ENCODE data around the gene GRIA2.

Gene GRIA2

DNA sequence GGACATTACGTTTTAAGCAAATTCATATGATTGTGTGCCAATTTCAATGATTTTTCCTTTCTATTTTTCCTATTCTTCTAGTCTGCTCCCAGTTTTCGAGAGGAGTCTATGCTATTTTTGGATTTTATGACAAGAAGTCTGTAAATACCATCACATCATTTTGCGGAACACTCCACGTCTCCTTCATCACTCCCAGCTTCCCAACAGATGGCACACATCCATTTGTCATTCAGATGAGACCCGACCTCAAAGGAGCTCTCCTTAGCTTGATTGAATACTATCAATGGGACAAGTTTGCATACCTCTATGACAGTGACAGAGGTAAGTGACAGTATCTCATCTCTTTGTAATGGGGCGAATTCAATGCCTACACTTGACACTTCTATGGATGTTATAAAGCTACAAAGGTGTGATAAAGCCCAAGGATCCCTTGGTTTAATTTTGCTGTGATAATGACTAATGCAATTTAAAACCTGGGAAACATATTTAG is 83.0 kb downstream of the GRIA2 start:
- Histone ChIP-seq H3K9ac (ENCODE audit: low read depth, low read length) (no peak overlapping the region), H3K4me1 (ENCODE audit: control insufficient read depth, insufficient read depth, low read length) (no peaks in the 10 kb centered on the region), H3K36me3 (ENCODE audit: control insufficient read depth, insufficient read depth, low read length) (no peaks in the 10 kb centered on the region), H3K9me3 (ENCODE audit: control insufficient read depth, insufficient read depth, low read length) (no peaks in the 10 kb centered on the region), H3K4me3 (ENCODE audit: low read depth, low read length) (no peak overlapping the region), H3K27me3 (ENCODE audit: control insufficient read depth, insufficient read depth, low read length) (no peaks in the 10 kb centered on the region)

DNA sequence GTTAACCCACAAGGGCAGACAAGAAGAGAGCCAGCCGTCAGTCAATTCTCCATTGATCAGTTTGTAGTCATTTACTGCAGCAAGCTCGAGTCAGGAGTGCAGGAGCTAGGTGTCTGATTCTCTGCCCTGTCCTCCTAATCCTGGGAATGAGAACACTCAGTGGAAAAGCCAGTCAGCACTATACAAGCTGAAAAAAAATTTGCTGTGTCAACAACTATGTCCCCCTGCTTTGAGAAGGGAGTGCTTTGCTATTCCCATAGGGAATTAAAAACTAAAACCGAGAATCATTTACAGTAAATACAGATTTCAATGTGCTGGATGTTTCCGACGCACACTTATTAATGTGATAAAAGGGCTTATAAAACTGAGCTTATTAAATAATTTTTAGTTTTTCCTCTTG is 84.2 kb downstream of the GRIA2 start:
- H3K4me3 ChIP-seq (ENCODE audit: low read depth, low read length) = no peak overlapping the region
- H3K27me3 ChIP-seq (ENCODE audit: control insufficient read depth, insufficient read depth, low read length) = no peaks in the 10 kb centered on the region
- no peaks in the 10 kb centered on the region for H3K4me1 ChIP-seq (ENCODE audit: control insufficient read depth, insufficient read depth, low read length)
- no peaks in the 10 kb centered on the region for H3K9me3 ChIP-seq (ENCODE audit: control insufficient read depth, insufficient read depth, low read length)
- H3K36me3 ChIP-seq (ENCODE audit: control insufficient read depth, insufficient read depth, low read length) = no peaks in the 10 kb centered on the region
- no peak overlapping the region for H3K9ac ChIP-seq (ENCODE audit: low read depth, low read length)

DNA sequence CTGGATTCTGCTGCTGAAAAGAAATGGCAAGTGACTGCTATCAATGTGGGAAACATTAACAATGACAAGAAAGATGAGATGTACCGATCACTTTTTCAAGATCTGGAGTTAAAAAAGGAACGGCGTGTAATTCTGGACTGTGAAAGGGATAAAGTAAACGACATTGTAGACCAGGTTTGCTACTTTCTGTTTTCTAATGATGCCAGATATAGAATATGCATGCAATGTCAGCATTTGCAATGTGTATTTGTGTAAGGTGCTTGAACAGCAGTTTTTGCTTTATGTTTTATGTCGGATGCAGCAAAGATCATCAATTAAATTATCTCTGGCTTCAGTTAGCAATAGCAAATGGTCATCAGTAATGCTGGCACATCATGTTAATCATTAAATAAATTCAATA is 92.2 kb downstream of the GRIA2 start:
- H3K9me3 ChIP-seq (ENCODE audit: control insufficient read depth, insufficient read depth, low read length) = no peaks in the 10 kb centered on the region
- no peaks in the 10 kb centered on the region for H3K27me3 ChIP-seq (ENCODE audit: control insufficient read depth, insufficient read depth, low read length)
- no peak overlapping the region for H3K9ac ChIP-seq (ENCODE audit: low read depth, low read length)

DNA sequence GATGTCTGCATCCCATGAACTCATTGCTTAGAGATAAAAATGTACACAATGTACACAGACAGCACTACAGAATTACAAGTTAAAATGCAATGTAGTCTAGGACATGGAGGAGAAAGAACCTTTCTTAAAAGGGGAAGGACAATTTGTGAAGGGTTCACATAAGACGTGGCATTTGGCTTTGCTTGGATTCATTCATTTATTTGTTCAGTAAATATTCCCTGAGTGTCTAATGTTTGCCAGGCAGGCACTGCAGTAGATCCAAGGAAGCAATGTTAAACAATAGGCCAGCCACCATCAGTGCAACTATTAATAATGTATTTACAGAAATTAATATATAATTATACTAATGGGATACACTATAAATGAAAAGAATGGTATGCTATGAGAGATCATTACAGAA is 94.4 kb downstream of the GRIA2 start:
- Histone ChIP-seq H3K27me3 (ENCODE audit: control insufficient read depth, insufficient read depth, low read length) (no peaks in the 10 kb centered on the region), H3K4me3 (ENCODE audit: low read depth, low read length) (no peak overlapping the region), H3K36me3 (ENCODE audit: control insufficient read depth, insufficient read depth, low read length) (no peaks in the 10 kb centered on the region), H3K4me1 (ENCODE audit: control insufficient read depth, insufficient read depth, low read length) (no peaks in the 10 kb centered on the region), H3K9ac (ENCODE audit: low read depth, low read length) (no peak overlapping the region), H3K9me3 (ENCODE audit: control insufficient read depth, insufficient read depth, low read length) (no peaks in the 10 kb centered on the region)

More for the DNA sequence above, 92.2 kb downstream of the GRIA2 start:
- Histone ChIP-seq H3K36me3 (ENCODE audit: control insufficient read depth, insufficient read depth, low read length) (no peaks in the 10 kb centered on the region), H3K4me1 (ENCODE audit: control insufficient read depth, insufficient read depth, low read length) (no peaks in the 10 kb centered on the region), H3K4me3 (ENCODE audit: low read depth, low read length) (no peak overlapping the region)

DNA sequence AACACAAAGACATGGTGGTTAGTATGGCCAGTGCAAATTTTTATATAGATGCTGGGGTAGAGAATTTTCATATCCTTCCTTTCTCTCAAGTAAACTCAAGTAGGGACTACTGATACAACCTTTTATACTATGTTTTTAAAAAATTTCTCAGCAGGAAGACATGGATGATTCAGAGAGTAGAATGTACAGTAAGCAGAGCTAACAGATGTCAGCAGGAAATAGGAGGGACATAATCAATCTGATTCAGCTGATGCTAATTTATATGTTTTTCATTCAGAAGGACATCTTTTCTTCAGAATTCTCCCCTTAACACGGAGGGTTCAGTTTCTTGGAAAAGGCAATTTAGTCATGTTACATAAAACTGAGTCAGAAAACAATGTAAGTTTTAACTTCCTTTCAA is 95.4 kb downstream of the GRIA2 start:
- H3K9me3 ChIP-seq (ENCODE audit: control insufficient read depth, insufficient read depth, low read length) = no peaks in the 10 kb centered on the region
- no peak overlapping the region for H3K9ac ChIP-seq (ENCODE audit: low read depth, low read length)
- no peaks in the 10 kb centered on the region for H3K27me3 ChIP-seq (ENCODE audit: control insufficient read depth, insufficient read depth, low read length)
- H3K4me1 ChIP-seq (ENCODE audit: control insufficient read depth, insufficient read depth, low read length) = no peaks in the 10 kb centered on the region
- H3K36me3 ChIP-seq (ENCODE audit: control insufficient read depth, insufficient read depth, low read length) = no peaks in the 10 kb centered on the region
- no peak overlapping the region for H3K4me3 ChIP-seq (ENCODE audit: low read depth, low read length)

DNA sequence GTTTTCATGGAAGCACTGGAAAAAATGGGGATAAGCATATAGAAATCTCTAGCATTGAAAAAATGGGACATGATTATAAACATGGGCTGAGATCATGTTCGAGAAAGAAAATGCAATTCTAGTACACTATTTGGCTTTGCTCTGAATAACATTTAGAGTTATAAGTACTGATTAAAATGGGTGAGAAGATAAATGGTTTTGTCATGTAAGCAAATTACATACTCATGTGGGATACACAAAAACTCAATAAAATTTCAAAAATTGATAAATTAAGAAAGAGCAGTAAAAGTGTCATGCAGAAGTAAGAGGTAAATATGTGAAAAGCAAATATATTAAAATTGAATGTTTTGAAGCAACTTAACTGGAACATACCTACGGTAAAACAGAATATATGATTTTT is 99.6 kb downstream of the GRIA2 start:
- no peaks in the 10 kb centered on the region for H3K36me3 ChIP-seq (ENCODE audit: control insufficient read depth, insufficient read depth, low read length)
- no peaks in the 10 kb centered on the region for H3K9me3 ChIP-seq (ENCODE audit: control insufficient read depth, insufficient read depth, low read length)
- H3K27me3 ChIP-seq (ENCODE audit: control insufficient read depth, insufficient read depth, low read length) = no peaks in the 10 kb centered on the region
- H3K9ac ChIP-seq (ENCODE audit: low read depth, low read length) = no peak overlapping the region
- no peak overlapping the region for H3K4me3 ChIP-seq (ENCODE audit: low read depth, low read length)
- no peaks in the 10 kb centered on the region for H3K4me1 ChIP-seq (ENCODE audit: control insufficient read depth, insufficient read depth, low read length)

DNA sequence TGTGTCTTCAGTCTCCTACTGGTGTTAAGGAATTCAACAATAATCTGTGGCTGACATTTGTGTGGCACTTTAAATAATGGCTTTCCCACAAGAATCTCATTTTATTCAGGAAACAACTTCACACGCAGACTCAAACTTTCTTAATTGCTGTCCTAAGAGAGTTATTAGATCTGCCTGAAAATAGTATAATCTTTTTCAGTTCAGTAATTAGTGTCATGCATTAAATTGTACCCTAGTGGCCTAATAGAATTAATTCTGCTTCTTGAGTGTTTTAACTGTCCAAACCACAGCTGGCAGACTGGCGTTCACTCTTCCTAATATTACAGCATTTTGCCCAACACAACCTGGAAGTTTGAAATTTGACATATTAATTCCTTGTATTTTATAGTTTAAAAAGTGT is 107.1 kb downstream of the GRIA2 start:
- no peaks in the 10 kb centered on the region for H3K9me3 ChIP-seq (ENCODE audit: control insufficient read depth, insufficient read depth, low read length)
- no peaks in the 10 kb centered on the region for H3K27me3 ChIP-seq (ENCODE audit: control insufficient read depth, insufficient read depth, low read length)
- no peak overlapping the region for H3K9ac ChIP-seq (ENCODE audit: low read depth, low read length)
- H3K36me3 ChIP-seq (ENCODE audit: control insufficient read depth, insufficient read depth, low read length) = no peaks in the 10 kb centered on the region
- H3K4me1 ChIP-seq (ENCODE audit: control insufficient read depth, insufficient read depth, low read length) = no peaks in the 10 kb centered on the region
- H3K4me3 ChIP-seq (ENCODE audit: low read depth, low read length) = no peak overlapping the region

DNA sequence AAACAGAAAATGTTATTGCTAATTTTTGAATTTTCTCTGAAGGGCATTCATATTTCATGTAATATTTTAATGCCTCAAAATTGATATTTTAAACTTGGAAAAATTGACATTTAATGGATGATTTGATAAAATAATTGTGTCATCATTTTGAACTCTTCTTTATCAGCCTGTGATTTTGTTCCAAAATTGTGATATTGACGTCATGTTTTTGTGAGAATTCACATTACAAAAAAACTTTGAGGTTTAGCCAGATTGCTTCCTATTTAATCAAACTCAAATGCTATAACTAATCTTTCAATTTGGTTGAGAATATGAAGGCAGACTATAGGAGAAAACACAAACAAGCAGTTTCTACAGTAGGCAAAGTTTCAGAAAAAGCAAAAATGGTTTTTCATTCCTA is 137.4 kb downstream of the GRIA2 start:
- Histone ChIP-seq H3K27me3 (ENCODE audit: control insufficient read depth, insufficient read depth, low read length) (no peaks in the 10 kb centered on the region), H3K9me3 (ENCODE audit: control insufficient read depth, insufficient read depth, low read length) (no peaks in the 10 kb centered on the region), H3K9ac (ENCODE audit: low read depth, low read length) (no peak overlapping the region)

DNA sequence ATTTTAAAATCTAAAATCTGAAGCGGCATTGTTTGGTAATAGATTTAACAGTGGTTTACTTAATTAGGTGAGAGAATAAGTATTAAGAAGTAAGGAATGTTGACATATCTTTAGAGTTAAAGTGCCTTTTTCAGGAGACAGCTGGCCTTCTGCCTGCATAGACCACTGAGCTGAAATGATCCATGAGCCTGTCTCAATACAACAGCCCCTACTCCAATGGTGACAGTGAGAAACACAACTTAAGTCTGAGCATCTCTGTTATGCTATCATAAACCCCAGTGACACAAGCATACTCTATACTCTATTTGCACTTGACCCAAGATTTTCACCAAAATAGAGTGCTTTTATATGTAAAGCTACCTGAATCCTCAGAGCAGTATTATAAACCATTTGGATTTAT is 137.9 kb downstream of the GRIA2 start:
- H3K4me3 ChIP-seq (ENCODE audit: low read depth, low read length) = no peak overlapping the region
- H3K4me1 ChIP-seq (ENCODE audit: control insufficient read depth, insufficient read depth, low read length) = no peaks in the 10 kb centered on the region
- no peaks in the 10 kb centered on the region for H3K27me3 ChIP-seq (ENCODE audit: control insufficient read depth, insufficient read depth, low read length)
- H3K9me3 ChIP-seq (ENCODE audit: control insufficient read depth, insufficient read depth, low read length) = no peaks in the 10 kb centered on the region
- no peak overlapping the region for H3K9ac ChIP-seq (ENCODE audit: low read depth, low read length)
- H3K36me3 ChIP-seq (ENCODE audit: control insufficient read depth, insufficient read depth, low read length) = no peaks in the 10 kb centered on the region

More for the DNA sequence above, 137.4 kb downstream of the GRIA2 start:
- H3K4me3 ChIP-seq (ENCODE audit: low read depth, low read length) = no peak overlapping the region
- H3K36me3 ChIP-seq (ENCODE audit: control insufficient read depth, insufficient read depth, low read length) = no peaks in the 10 kb centered on the region
- H3K4me1 ChIP-seq (ENCODE audit: control insufficient read depth, insufficient read depth, low read length) = no peaks in the 10 kb centered on the region

DNA sequence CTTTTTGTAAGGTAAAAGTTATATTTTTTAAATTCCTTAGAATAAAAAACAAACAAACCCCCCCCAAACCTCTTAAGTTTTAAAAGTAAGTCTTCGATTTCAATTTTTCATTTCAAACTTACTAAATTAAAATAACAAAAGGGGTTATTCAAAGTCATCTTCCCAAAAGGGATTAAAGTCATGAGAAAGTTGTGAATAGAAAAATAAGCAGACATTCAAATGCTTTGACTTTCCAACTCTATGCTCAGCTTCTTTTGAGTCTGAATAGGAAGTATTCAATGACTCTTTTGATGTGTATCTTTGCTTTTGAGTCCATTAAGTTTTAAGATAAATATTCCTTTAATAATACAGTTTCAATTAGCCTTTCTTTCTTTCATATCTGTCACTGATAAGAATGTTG is 138.3 kb downstream of the GRIA2 start:
- Histone ChIP-seq H3K9me3 (ENCODE audit: control insufficient read depth, insufficient read depth, low read length) (no peaks in the 10 kb centered on the region), H3K4me3 (ENCODE audit: low read depth, low read length) (no peak overlapping the region), H3K9ac (ENCODE audit: low read depth, low read length) (no peak overlapping the region), H3K4me1 (ENCODE audit: control insufficient read depth, insufficient read depth, low read length) (no peaks in the 10 kb centered on the region), H3K36me3 (ENCODE audit: control insufficient read depth, insufficient read depth, low read length) (no peaks in the 10 kb centered on the region), H3K27me3 (ENCODE audit: control insufficient read depth, insufficient read depth, low read length) (no peaks in the 10 kb centered on the region)

DNA sequence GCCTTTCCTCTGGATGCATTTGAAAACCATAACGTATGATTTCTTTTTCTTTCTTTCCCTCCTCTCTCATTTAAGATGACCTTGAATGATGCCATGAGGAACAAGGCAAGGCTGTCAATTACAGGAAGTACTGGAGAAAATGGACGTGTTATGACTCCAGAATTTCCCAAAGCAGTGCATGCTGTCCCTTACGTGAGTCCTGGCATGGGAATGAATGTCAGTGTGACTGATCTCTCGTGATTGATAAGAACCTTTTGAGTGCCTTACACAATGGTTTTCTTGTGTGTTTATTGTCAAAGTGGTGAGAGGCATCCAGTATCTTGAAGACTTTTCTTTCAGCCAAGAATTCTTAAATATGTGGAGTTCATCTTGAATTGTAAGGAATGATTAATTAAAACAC is 142.8 kb downstream of the GRIA2 start:
- no peaks in the 10 kb centered on the region for H3K4me1 ChIP-seq (ENCODE audit: control insufficient read depth, insufficient read depth, low read length)
- H3K9me3 ChIP-seq (ENCODE audit: control insufficient read depth, insufficient read depth, low read length) = no peaks in the 10 kb centered on the region
- H3K27me3 ChIP-seq (ENCODE audit: control insufficient read depth, insufficient read depth, low read length) = no peaks in the 10 kb centered on the region
- H3K4me3 ChIP-seq (ENCODE audit: low read depth, low read length) = no peak overlapping the region
- H3K9ac ChIP-seq (ENCODE audit: low read depth, low read length) = no peak overlapping the region
- H3K36me3 ChIP-seq (ENCODE audit: control insufficient read depth, insufficient read depth, low read length) = no peaks in the 10 kb centered on the region

DNA sequence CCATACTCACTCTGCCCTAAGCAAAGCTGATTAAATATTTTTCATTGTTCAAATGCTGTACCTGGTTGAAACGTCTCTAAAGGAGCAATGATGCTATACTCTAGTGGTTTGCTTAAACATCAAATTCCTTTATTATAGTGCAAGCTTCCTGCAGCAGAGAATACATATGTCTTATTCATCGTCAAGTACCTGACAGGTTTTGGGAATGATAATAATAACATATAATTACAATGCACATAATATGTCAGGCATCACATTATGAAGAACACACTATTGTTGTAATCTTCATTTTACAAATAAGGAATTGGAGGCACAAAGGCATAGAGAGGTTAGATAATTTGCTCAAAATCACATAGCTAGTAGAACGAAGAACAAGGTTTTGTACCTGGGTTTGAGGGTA is 151.6 kb downstream of the GRIA2 start:
- Histone ChIP-seq H3K36me3 (ENCODE audit: control insufficient read depth, insufficient read depth, low read length) (no peaks in the 10 kb centered on the region), H3K4me1 (ENCODE audit: control insufficient read depth, insufficient read depth, low read length) (no peaks in the 10 kb centered on the region), H3K9ac (ENCODE audit: low read depth, low read length) (no peak overlapping the region), H3K9me3 (ENCODE audit: control insufficient read depth, insufficient read depth, low read length) (no peaks in the 10 kb centered on the region), H3K4me3 (ENCODE audit: low read depth, low read length) (no peak overlapping the region), H3K27me3 (ENCODE audit: control insufficient read depth, insufficient read depth, low read length) (no peaks in the 10 kb centered on the region)

DNA sequence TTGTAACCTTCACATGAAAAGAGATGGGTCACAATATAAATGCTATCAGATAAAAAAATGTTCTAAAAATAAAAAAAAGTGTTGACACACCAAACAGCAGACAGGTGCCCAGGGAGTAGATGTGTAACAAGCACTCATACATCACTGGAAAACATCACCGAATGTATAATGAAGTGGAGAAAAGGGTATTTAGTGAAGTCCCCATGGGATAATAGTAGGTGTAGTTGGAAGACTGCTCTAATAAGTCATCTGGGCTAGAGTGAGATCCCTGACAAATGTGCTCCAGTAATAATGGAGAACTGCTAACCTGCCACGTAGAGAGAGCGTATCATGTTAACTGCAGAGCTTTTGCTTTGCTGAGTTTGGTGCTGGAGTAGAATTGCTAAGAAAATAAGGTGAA is 152.0 kb downstream of the GRIA2 start:
- Histone ChIP-seq H3K36me3 (ENCODE audit: control insufficient read depth, insufficient read depth, low read length) (no peaks in the 10 kb centered on the region), H3K27me3 (ENCODE audit: control insufficient read depth, insufficient read depth, low read length) (no peaks in the 10 kb centered on the region), H3K9me3 (ENCODE audit: control insufficient read depth, insufficient read depth, low read length) (no peaks in the 10 kb centered on the region), H3K9ac (ENCODE audit: low read depth, low read length) (no peak overlapping the region), H3K4me1 (ENCODE audit: control insufficient read depth, insufficient read depth, low read length) (no peaks in the 10 kb centered on the region), H3K4me3 (ENCODE audit: low read depth, low read length) (no peak overlapping the region)

Data from iPS-15b (cell line).